PC-3 (cell line): ENCODE measurements around the gene SLIT1.

ENCODE experiments used
- CTCF ChIP-seq: fragments of 300-600 bp; sonication (generic); conservative IDR thresholded peaks from 2 replicates; pipeline ENCODE4 v1.5.1; 2017; ENCODE audit warnings: antibody characterized with exemption, low read depth, mild to moderate bottlenecking, low read length
- EZH2 ChIP-seq: fragments of 300-600 bp; sonication (generic); IDR thresholded peaks from one replicate; pipeline ENCODE4 v1.6.1; 2017; ENCODE audit warnings: antibody characterized with exemption, mild to moderate bottlenecking, low read length; ENCODE audit not compliant: unreplicated experiment
- EZH2phosphoT487 ChIP-seq: fragments of 300-600 bp; sonication (generic); IDR thresholded peaks from 2 replicates; pipeline ENCODE4 v1.6.1; 2018; ENCODE audit warnings: mild to moderate bottlenecking, antibody characterized with exemption, low read length, borderline replicate concordance

GRCh38 chr10:96972264-96972663, 213.5 kb downstream of the SLIT1 start:
- no peak for TF ChIP-seq EZH2phosphoT487
- TF ChIP-seq CTCF = no peak
- no peak for TF ChIP-seq EZH2
